ENCODE data around the gene ZBTB49. TPM values are rescaled to one million over a fixed set of nuclear protein-coding genes. Genes with fewer than 3 reads are reported as not detected.
"Not testable (repeated sequence)": the region's sequence is repeated elsewhere in the genome, so short reads cannot be mapped to it uniquely, and the experiment has no call there.

The ZBTB49 gene
- total RNA-seq, 2 experiments from 2014 or later: 5.7 to 6.0 TPM

GRCh38 chr4:4328840-4329239, 38.8 kb downstream of the ZBTB49 start:
- peaks cover 3% of the 10 kb centered on the region for H3K4me1 Mint-ChIP-seq
- no peak for DNase-seq
- H3K4me3 Mint-ChIP-seq: no peak overlapping the region
- no peaks in the 10 kb centered on the region for H3K27me3 Mint-ChIP-seq
- H3K9me3 Mint-ChIP-seq: no peaks in the 10 kb centered on the region
- no peak overlapping the region for H3K27ac Mint-ChIP-seq
- no peaks in the 10 kb centered on the region for H3K36me3 Mint-ChIP-seq

GRCh38 chr4:4329496-4329895, 39.4 kb downstream of the ZBTB49 start:
- H3K27ac Mint-ChIP-seq: no peak overlapping the region
- H3K27me3 Mint-ChIP-seq: no peaks in the 10 kb centered on the region
- H3K4me1 Mint-ChIP-seq: peaks cover 3% of the 10 kb centered on the region

GRCh38 chr4:4330794-4331193, 40.7 kb downstream of the ZBTB49 start:
- no peak for DNase-seq
- Mint-ChIP-seq H3K27me3 (no peaks in the 10 kb centered on the region), H3K27ac (no peak overlapping the region), H3K4me3 (no peak overlapping the region), H3K4me1 (peaks cover 9% of the 10 kb centered on the region), H3K9me3 (no peaks in the 10 kb centered on the region), H3K36me3 (no peaks in the 10 kb centered on the region)

More at GRCh38 chr4:4329496-4329895, 39.4 kb downstream of the ZBTB49 start:
- no peaks in the 10 kb centered on the region for H3K36me3 Mint-ChIP-seq
- DNase-seq: no peak
- no peak overlapping the region for H3K4me3 Mint-ChIP-seq
- H3K9me3 Mint-ChIP-seq: no peaks in the 10 kb centered on the region

- Mint-ChIP-seq H3K27me3 (no peaks in the 10 kb centered on the region), H3K4me3 (no peak overlapping the region), H3K27ac (no peak overlapping the region), H3K9me3 (no peaks in the 10 kb centered on the region), H3K4me1 (peaks cover 9% of the 10 kb centered on the region), H3K36me3 (no peaks in the 10 kb centered on the region)
- no peak for DNase-seq
Observed at GRCh38 chr4:4332529-4332928, 42.5 kb downstream of the ZBTB49 start.

GRCh38 chr4:4333265-4333706, 43.2 kb downstream of the ZBTB49 start:
- no peak for DNase-seq
- H3K4me3 Mint-ChIP-seq: no peak overlapping the region
- H3K9me3 Mint-ChIP-seq: no peaks in the 10 kb centered on the region
- H3K36me3 Mint-ChIP-seq: no peaks in the 10 kb centered on the region
- no peak overlapping the region for H3K27ac Mint-ChIP-seq
- H3K27me3 Mint-ChIP-seq: no peaks in the 10 kb centered on the region
- H3K4me1 Mint-ChIP-seq: peaks cover 9% of the 10 kb centered on the region

GRCh38 chr4:4334798-4335520, 44.9 kb downstream of the ZBTB49 start:
- DNase-seq: peak; percentile 77
- H3K9me3 Mint-ChIP-seq: no peaks in the 10 kb centered on the region
- no peaks in the 10 kb centered on the region for H3K36me3 Mint-ChIP-seq
- H3K27ac Mint-ChIP-seq: no peak overlapping the region
- no peaks in the 10 kb centered on the region for H3K27me3 Mint-ChIP-seq
- peaks cover 11% of the 10 kb centered on the region for H3K4me1 Mint-ChIP-seq
- H3K4me3 Mint-ChIP-seq: no peak overlapping the region

GRCh38 chr4:4338210-4339001, 48.4 kb downstream of the ZBTB49 start:
- Mint-ChIP-seq H3K36me3 (no peaks in the 10 kb centered on the region), H3K9me3 (no peaks in the 10 kb centered on the region), H3K4me1 (peaks cover 12% of the 10 kb centered on the region), H3K27me3 (no peaks in the 10 kb centered on the region), H3K27ac (no peak overlapping the region), H3K4me3 (no peak overlapping the region)
- DNase-seq: no peak

- Mint-ChIP-seq H3K27me3 (no peaks in the 10 kb centered on the region), H3K9me3 (no peaks in the 10 kb centered on the region), H3K36me3 (no peaks in the 10 kb centered on the region), H3K4me3 (no peak overlapping the region), H3K4me1 (peaks cover 10% of the 10 kb centered on the region), H3K27ac (no peak overlapping the region)
- DNase-seq: no peak
Observed at GRCh38 chr4:4339504-4340085, 49.5 kb downstream of the ZBTB49 start.

GRCh38 chr4:4341861-4342650, 52.0 kb downstream of the ZBTB49 start:
- no peaks in the 10 kb centered on the region for H3K9me3 Mint-ChIP-seq
- no peaks in the 10 kb centered on the region for H3K27me3 Mint-ChIP-seq
- no peak for DNase-seq

GRCh38 chr4:4343038-4343437, 53.0 kb downstream of the ZBTB49 start:
- no peak for DNase-seq
- H3K27ac Mint-ChIP-seq: no peak overlapping the region
- H3K4me3 Mint-ChIP-seq: no peak overlapping the region
- H3K4me1 Mint-ChIP-seq: peaks cover 17% of the 10 kb centered on the region
- no peaks in the 10 kb centered on the region for H3K27me3 Mint-ChIP-seq
- H3K9me3 Mint-ChIP-seq: no peaks in the 10 kb centered on the region
- no peaks in the 10 kb centered on the region for H3K36me3 Mint-ChIP-seq

More at GRCh38 chr4:4341861-4342650, 52.0 kb downstream of the ZBTB49 start:
- H3K27ac Mint-ChIP-seq: no peak overlapping the region
- no peaks in the 10 kb centered on the region for H3K36me3 Mint-ChIP-seq
- no peak overlapping the region for H3K4me3 Mint-ChIP-seq
- H3K4me1 Mint-ChIP-seq: peaks cover 9% of the 10 kb centered on the region

GRCh38 chr4:4344915-4345527, 55.0 kb downstream of the ZBTB49 start:
- peaks cover 27% of the 10 kb centered on the region for H3K4me1 Mint-ChIP-seq
- peaks cover 5% of the 10 kb centered on the region for H3K9me3 Mint-ChIP-seq

GRCh38 chr4:4347585-4347984, 57.5 kb downstream of the ZBTB49 start:
- no peak for DNase-seq
- Mint-ChIP-seq H3K9me3 (peaks cover 5% of the 10 kb centered on the region), H3K27me3 (no peaks in the 10 kb centered on the region), H3K27ac (no peak overlapping the region), H3K4me3 (no peak overlapping the region), H3K36me3 (peaks cover 5% of the 10 kb centered on the region), H3K4me1 (peaks cover 27% of the 10 kb centered on the region)

More at GRCh38 chr4:4344915-4345527, 55.0 kb downstream of the ZBTB49 start:
- Mint-ChIP-seq H3K4me3 (no peak overlapping the region), H3K27me3 (no peaks in the 10 kb centered on the region), H3K27ac (no peak overlapping the region), H3K36me3 (peaks cover 3% of the 10 kb centered on the region)
- no peak for DNase-seq

- peak overlapping the region; percentile 46 for H3K27ac Mint-ChIP-seq
- H3K4me3 Mint-ChIP-seq: peak overlapping the region; percentile 38
- DNase-seq: peak; percentile 38
- not testable (repeated sequence) for H3K9me3 Mint-ChIP-seq, H3K36me3 Mint-ChIP-seq, H3K27me3 Mint-ChIP-seq
- peaks cover 24% of the 10 kb centered on the region for H3K4me1 Mint-ChIP-seq
Observed at GRCh38 chr4:4348585-4348984, 58.5 kb downstream of the ZBTB49 start.

GRCh38 chr4:4349867-4350266, 59.8 kb downstream of the ZBTB49 start:
- H3K9me3 Mint-ChIP-seq: peaks cover 9% of the 10 kb centered on the region
- no peak for DNase-seq
- peaks cover 5% of the 10 kb centered on the region for H3K36me3 Mint-ChIP-seq
- no peaks in the 10 kb centered on the region for H3K27me3 Mint-ChIP-seq
- H3K4me1 Mint-ChIP-seq: peaks cover 24% of the 10 kb centered on the region
- H3K4me3 Mint-ChIP-seq: no peak overlapping the region
- H3K27ac Mint-ChIP-seq: no peak overlapping the region

Data from activated naive CD8-positive, alpha-beta T cell treated with anti-CD3 and anti-CD28 coated beads for 36 hours (primary cell).